Endothelial cell (in vitro differentiated cells): ENCODE data around the gene POLR1A. TPM values are rescaled to one million over a fixed set of nuclear protein-coding genes. Genes with fewer than 3 reads are reported as not detected.
A peak's percentile ranks its signal among the peaks of the same experiment; 100 is the strongest.

Experiments
- DNase-seq: peaks from one replicate; pipeline ENCODE4 v3.0.0; 2021; ENCODE audit warnings: low spot score
- H3K27ac Mint-ChIP-seq: one replicate; pipeline ENCODE4 v1.8.0; 2021; ENCODE audit warnings: mixed read lengths, inconsistent platforms; ENCODE audit not compliant: unreplicated experiment
- H3K27me3 Mint-ChIP-seq: one replicate; pipeline ENCODE4 v1.8.0; 2021; ENCODE audit warnings: mild to moderate bottlenecking, moderate library complexity, mixed read lengths, inconsistent platforms; ENCODE audit not compliant: unreplicated experiment
- H3K36me3 Mint-ChIP-seq: one replicate; pipeline ENCODE4 v1.8.0; 2021; ENCODE audit warnings: mild to moderate bottlenecking, low read depth, mixed read lengths, inconsistent platforms; ENCODE audit not compliant: unreplicated experiment
- H3K4me1 Mint-ChIP-seq: one replicate; pipeline ENCODE4 v1.8.0; 2021; ENCODE audit warnings: mild to moderate bottlenecking, mixed read lengths, inconsistent platforms; ENCODE audit not compliant: unreplicated experiment
- H3K4me3 Mint-ChIP-seq: one replicate; pipeline ENCODE4 v1.8.0; 2021; ENCODE audit warnings: mild to moderate bottlenecking, mixed read lengths, inconsistent platforms; ENCODE audit not compliant: unreplicated experiment
- H3K9me3 Mint-ChIP-seq: one replicate; pipeline ENCODE4 v1.8.0; 2021; ENCODE audit warnings: mixed read lengths, inconsistent platforms; ENCODE audit not compliant: unreplicated experiment
- total RNA-seq: library from RNA; stranded (reverse); fragmentation: NEBNext Ultra II Directional; extraction: Animal tissue kit (Norgen Biotek cat#: 25700); gene quantifications from one replicate; pipeline ENCODE4 v1.2.1, GENCODE V29; 2021; ENCODE audit not compliant: unreplicated experiment
- TF ChIP-seq, protein P1 (sequence below): fragments of 200-600 bp; sonication (generic); IDR thresholded peaks from one replicate; pipeline ENCODE4 v1.5.0; 2021; ENCODE audit warnings: antibody characterized with exemption; ENCODE audit not compliant: unreplicated experiment

Gene POLR1A
- total RNA-seq, 1 donor from 2014 or later: 30.4 TPM

DNA sequence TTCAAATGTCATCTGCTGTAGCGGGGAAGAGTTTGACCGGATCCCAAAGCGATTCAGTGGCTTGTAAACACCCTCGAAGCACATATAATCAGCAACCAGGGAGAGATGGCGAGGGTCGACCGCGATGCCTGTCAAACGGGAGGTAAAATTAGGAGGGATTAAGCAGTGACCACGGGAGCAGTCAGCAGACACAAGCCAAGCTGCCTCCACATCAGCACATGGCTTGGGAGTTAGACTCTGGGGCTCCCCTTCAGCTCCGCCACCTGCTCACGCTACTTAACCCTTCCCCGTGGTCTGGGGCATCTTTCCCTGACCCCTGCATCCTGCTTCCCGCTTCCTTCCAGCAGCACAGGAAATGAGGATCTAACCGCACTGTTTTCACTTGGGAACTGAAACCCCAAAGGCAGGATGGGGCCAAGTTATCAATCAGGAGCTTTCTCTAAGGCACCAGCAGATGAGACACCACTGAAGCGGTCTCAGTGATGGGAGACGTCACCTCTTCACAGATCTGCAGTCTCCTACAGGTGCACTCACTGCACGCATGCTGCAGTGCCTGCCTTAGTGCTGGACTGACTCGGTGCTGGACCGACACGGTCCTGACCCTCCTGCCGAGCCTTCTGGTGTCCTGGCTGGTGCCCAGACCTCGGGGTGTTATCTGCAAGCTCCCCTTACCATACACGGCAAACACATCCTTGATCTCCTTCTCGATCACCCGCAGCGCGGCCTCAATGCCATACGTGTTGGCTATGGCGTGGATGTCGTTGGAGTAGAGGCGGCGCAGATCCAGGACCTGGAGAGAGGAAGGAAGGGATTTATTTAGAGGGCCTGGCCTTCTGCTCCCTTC, 77.5 kb downstream of the POLR1A start:
- Mint-ChIP-seq H3K27me3 (peaks cover 2% of the 10 kb centered on the region), H3K4me3 (peak overlapping the region; percentile 59), H3K4me1 (peaks cover 16% of the 10 kb centered on the region), H3K36me3 (peaks cover 59% of the 10 kb centered on the region), H3K27ac (peak overlapping the region; percentile 64), H3K9me3 (no peaks in the 10 kb centered on the region)
- TF ChIP-seq, protein P1, sequence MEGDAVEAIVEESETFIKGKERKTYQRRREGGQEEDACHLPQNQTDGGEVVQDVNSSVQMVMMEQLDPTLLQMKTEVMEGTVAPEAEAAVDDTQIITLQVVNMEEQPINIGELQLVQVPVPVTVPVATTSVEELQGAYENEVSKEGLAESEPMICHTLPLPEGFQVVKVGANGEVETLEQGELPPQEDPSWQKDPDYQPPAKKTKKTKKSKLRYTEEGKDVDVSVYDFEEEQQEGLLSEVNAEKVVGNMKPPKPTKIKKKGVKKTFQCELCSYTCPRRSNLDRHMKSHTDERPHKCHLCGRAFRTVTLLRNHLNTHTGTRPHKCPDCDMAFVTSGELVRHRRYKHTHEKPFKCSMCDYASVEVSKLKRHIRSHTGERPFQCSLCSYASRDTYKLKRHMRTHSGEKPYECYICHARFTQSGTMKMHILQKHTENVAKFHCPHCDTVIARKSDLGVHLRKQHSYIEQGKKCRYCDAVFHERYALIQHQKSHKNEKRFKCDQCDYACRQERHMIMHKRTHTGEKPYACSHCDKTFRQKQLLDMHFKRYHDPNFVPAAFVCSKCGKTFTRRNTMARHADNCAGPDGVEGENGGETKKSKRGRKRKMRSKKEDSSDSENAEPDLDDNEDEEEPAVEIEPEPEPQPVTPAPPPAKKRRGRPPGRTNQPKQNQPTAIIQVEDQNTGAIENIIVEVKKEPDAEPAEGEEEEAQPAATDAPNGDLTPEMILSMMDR: no peak
- no peak for DNase-seq

DNA sequence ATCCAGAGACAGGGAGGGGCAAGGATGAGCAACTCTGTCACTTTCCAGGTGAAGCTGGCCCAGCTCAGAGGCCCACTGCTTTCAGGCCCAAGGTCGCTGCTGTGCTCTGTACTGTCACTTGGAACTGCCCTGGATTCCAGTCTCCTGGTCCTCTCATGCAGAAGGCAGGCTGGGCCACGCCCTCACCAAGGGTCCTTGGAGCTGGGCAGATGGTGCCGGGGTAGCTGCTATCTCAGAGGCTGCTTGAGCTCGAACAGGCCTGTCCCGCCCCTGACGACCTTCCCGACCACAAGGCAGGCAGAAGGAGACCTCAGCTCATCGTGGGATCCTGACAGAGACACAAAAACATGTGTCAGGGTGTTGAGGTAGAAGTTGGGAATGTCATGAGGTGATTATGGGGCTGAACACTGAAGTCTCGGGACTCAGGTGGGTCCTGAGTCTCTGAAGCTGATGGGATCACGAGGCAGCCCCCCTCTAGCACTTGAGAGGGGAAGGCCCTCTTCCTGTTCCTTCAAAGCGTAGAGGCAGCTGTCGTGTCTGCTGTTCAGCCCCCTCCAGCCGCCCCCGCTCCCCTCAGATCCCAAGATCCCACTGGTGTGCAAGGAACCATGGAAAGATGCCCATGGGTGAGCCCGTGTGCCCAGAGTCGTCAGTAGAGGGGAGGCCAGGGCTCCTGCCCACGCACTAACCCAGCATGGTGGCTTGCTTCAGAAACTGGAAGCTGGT, 78.3 kb downstream of the POLR1A start:
- H3K27ac Mint-ChIP-seq: peak overlapping the region; percentile 45

DNA sequence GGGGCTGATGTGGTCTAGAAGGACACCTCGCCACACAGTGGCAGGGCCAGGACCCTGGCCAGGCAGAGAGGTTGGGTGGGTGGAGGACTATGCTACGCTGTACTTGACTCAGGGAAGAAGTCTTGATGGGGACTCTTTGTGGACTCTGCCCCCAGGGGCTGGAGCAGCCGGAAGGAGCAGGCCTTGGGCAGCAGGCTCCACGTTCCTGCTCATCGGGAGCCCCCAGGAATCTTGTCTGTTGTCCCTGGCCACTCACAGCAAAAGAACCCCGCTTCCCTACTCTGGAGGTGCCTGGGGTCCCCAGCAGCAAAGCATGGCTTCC, 79.0 kb downstream of the POLR1A start:
- TF ChIP-seq, protein P1: no peak
- Mint-ChIP-seq H3K27ac (no peak overlapping the region), H3K4me1 (peaks cover 16% of the 10 kb centered on the region), H3K9me3 (no peaks in the 10 kb centered on the region), H3K4me3 (no peak overlapping the region), H3K36me3 (peaks cover 48% of the 10 kb centered on the region), H3K27me3 (peaks cover 2% of the 10 kb centered on the region)
- DNase-seq: no peak

More for the DNA sequence above, 78.3 kb downstream of the POLR1A start:
- TF ChIP-seq, protein P1: no peak
- peaks cover 52% of the 10 kb centered on the region for H3K36me3 Mint-ChIP-seq
- peak overlapping the region; percentile 59 for H3K4me3 Mint-ChIP-seq
- H3K9me3 Mint-ChIP-seq: no peaks in the 10 kb centered on the region
- no peak for DNase-seq
- H3K4me1 Mint-ChIP-seq: peaks cover 16% of the 10 kb centered on the region
- peaks cover 2% of the 10 kb centered on the region for H3K27me3 Mint-ChIP-seq

DNA sequence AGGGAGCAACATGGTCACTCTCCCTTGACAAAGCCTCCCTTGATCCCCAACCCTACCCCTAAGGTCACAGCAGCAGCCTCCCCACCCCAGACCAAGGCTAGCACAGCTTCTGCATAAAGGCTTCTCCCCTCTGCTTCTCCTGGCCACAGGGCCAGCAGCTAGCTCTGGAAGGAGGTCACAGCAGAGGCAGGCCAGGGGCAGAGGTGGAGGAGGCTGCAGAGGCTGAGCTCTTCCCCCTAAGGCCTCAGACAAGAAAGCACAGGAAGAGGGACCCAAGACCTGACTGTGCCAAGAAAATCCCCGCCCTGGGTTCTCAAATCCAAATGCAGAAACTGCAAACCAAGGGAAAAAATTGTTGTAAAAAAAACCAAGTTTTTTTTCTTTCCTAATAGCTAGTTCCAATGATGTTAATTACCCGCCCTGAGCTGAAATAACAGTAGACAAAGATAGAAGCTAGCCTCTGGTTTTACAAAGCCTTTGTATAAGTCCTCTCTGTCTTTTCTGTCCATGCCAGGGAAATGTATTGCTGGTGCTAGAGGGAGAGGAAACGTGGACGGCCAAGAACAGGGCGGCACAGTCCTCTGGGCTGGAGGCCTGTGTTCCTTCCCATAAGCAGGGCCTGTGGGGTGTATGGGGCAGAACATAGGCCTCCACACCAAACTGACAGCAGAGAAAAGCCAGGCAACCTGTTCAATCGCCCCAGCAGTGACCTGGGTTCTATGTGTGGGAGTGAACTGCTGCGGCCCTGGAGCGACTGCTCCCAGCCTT, 79.5 kb downstream of the POLR1A start:
- H3K4me3 Mint-ChIP-seq: no peak overlapping the region
- TF ChIP-seq, protein P1: no peak
- DNase-seq: no peak
- H3K9me3 Mint-ChIP-seq: no peaks in the 10 kb centered on the region
- peaks cover 43% of the 10 kb centered on the region for H3K36me3 Mint-ChIP-seq
- no peak overlapping the region for H3K27ac Mint-ChIP-seq
- H3K4me1 Mint-ChIP-seq: peaks cover 16% of the 10 kb centered on the region
- H3K27me3 Mint-ChIP-seq: peaks cover 2% of the 10 kb centered on the region
